GM12878 (cell line): ENCODE data around the gene ACAP2. TPM values are rescaled to one million over a fixed set of nuclear protein-coding genes. Genes with fewer than 3 reads are reported as not detected.

Experiments
- ATAC-seq: fragments of 200-7000 bp; cut with Tn5 transposase; 3 replicates; pipeline ENCODE4 v1.9.1; 2020; ENCODE audit warnings: mild to moderate bottlenecking, moderate library complexity
- BruUV-seq: library from RNA; stranded (reverse); fragments of 400-500 nt; replicated peaks from 2 replicates; lab custom pipeline; 2021; lab: Mats Ljungman, UMichigan
- CTCF ChIA-PET: fragments of 300-600 bp; sonication (Branson Sonifier 250); formaldehyde crosslinking; extraction: SDS; loops from one replicate; lab custom pipeline; 2021; ENCODE audit warnings: inconsistent platforms; lab: Yijun Ruan, JAX
- POLR2A ChIA-PET: fragments of 350-600 bp; formaldehyde crosslinking; extraction: SDS; loops from one replicate; lab custom pipeline; 2021; ENCODE audit warnings: inconsistent platforms; lab: Charles Lee
- RAD21 ChIA-PET: fragments of 300-600 bp; sonication (Branson Sonifier 250); formaldehyde crosslinking; loops from one replicate; lab custom pipeline; 2023; ENCODE audit warnings: antibody characterized with exemption; ENCODE audit not compliant: unreplicated experiment; lab: Charles Lee
- SMC1A ChIA-PET: fragments of 300-600 bp; sonication (Branson Sonifier 250); formaldehyde crosslinking; loops from one replicate; lab custom pipeline; 2023; ENCODE audit not compliant: unreplicated experiment, uncharacterized antibody; lab: Charles Lee
- DNase-seq: peaks from one replicate; pipeline ENCODE4 v3.0.0-alpha.2; 2011; ENCODE audit warnings: low read depth, low spot score
- FAIRE-seq: peaks from 3 replicates; lab custom pipeline; 2011; peaks lifted over from hg19 to GRCh38; lab: Jason Lieb, UNC
- H2AFZ ChIP-seq: 2 replicates; pipeline ENCODE4 v1.6.0; 2011; ENCODE audit warnings: low read depth, low read length, control low read depth; ENCODE audit not compliant: control insufficient read depth
- H3K27ac ChIP-seq: 2 replicates; pipeline ENCODE4 v1.5.1; 2011; ENCODE audit warnings: control low read depth; ENCODE audit not compliant: control insufficient read depth, insufficient read depth
- H3K27me3 ChIP-seq, 2 experiments: replicated peaks in 1 of 2; 2 replicates each; pipeline versions ENCODE4 v1.6.0 to v1.6.1; 2011; ENCODE audit warnings: low read length in 1 of 2; ENCODE audit not compliant: control insufficient read depth in 2 of 2, insufficient read depth in 2 of 2
- H3K36me3 ChIP-seq, 2 experiments: 2 replicates each; pipeline ENCODE4 v1.5.1; 2011; ENCODE audit warnings: low read length in 1 of 2; ENCODE audit not compliant: control insufficient read depth in 2 of 2, insufficient read depth in 2 of 2
- H3K4me1 ChIP-seq: 2 replicates; pipeline ENCODE4 v1.6.1; 2011; ENCODE audit warnings: mild to moderate bottlenecking, low read length, moderate library complexity, mixed read lengths; ENCODE audit not compliant: control insufficient read depth, insufficient read depth
- H3K4me2 ChIP-seq: 2 replicates; pipeline ENCODE4 v1.6.0; 2011; ENCODE audit warnings: control low read depth; ENCODE audit not compliant: control insufficient read depth, insufficient read depth
- H3K4me3 ChIP-seq: fragments of 200-600 bp; sonication (generic); 2 replicates; pipeline ENCODE4 v1.5.1; 2016
- H3K79me2 ChIP-seq: 2 replicates; pipeline ENCODE4 v1.6.0; 2011; ENCODE audit warnings: low read length; ENCODE audit not compliant: control insufficient read depth, insufficient read depth
- H3K9ac ChIP-seq: 2 replicates; pipeline ENCODE4 v1.8.0; 2011; ENCODE audit warnings: low read length, control low read depth, mixed read lengths; ENCODE audit not compliant: control insufficient read depth, insufficient read depth
- H3K9me3 ChIP-seq: replicated peaks from 3 replicates; pipeline ENCODE4 v1.5.1; 2011; ENCODE audit warnings: mild to moderate bottlenecking, low read length; ENCODE audit not compliant: control insufficient read depth, insufficient read depth
- H4K20me1 ChIP-seq: 2 replicates; pipeline ENCODE4 v1.6.0; 2011; ENCODE audit not compliant: control insufficient read depth, insufficient read depth
- BCLAF1 ChIP-seq: fragments of 450-650 bp; IDR thresholded peaks from 2 replicates; pipeline ENCODE4 v1.6.1; 2017; ENCODE audit warnings: antibody characterized with exemption, mild to moderate bottlenecking, moderate library complexity
- CEBPB ChIP-seq, 2 experiments: fragments of 150-350 bp in 1 of 2; IDR thresholded peaks; 2 replicates each; pipeline ENCODE4 v1.6.1; 2012 to 2014; ENCODE audit warnings: low read depth in 2 of 2, low read length in 2 of 2, borderline replicate concordance in 1 of 2, inconsistent platforms in 1 of 2
- HDGF ChIP-seq: fragments of 450-650 bp; IDR thresholded peaks from 2 replicates; pipeline ENCODE4 v1.6.1; 2016; ENCODE audit warnings: antibody characterized with exemption
- JUNB ChIP-seq: IDR thresholded peaks from 2 replicates; pipeline ENCODE4 v1.6.1; 2016; ENCODE audit warnings: antibody characterized with exemption, mild to moderate bottlenecking
- MYB ChIP-seq: fragments of 150-350 bp; IDR thresholded peaks from 2 replicates; pipeline ENCODE4 v1.6.1; 2014; ENCODE audit warnings: mild to moderate bottlenecking, low read depth, low read length, borderline replicate concordance
- MYC ChIP-seq: IDR thresholded peaks from 2 replicates; pipeline ENCODE4 v1.6.1; 2011; ENCODE audit warnings: mild to moderate bottlenecking, low read length, moderate library complexity, inconsistent platforms; ENCODE audit not compliant: insufficient read depth, insufficient replicate concordance, insufficient read length, severe bottlenecking
- PRDM15 ChIP-seq: fragments of 450-650 bp; formaldehyde crosslinking; IDR thresholded peaks from 2 replicates; pipeline ENCODE4 v1.4.0; 2020; ENCODE audit warnings: mild to moderate bottlenecking, moderate library complexity
- RBBP5 ChIP-seq: fragments of 200-600 bp; sonication (generic); conservative IDR thresholded peaks from 2 replicates; pipeline ENCODE4 v1.6.1; 2016
- RCOR1 ChIP-seq: conservative IDR thresholded peaks from 2 replicates; pipeline ENCODE4 v1.6.1; 2012; ENCODE audit warnings: low read depth, low read length, improper control_type of control experiment
- SMAD1 ChIP-seq: fragments of 450-650 bp; IDR thresholded peaks from 2 replicates; pipeline ENCODE4 v1.6.1; 2018; ENCODE audit warnings: mild to moderate bottlenecking, low read depth; ENCODE audit not compliant: partially characterized antibody
- SUPT20H ChIP-seq: IDR thresholded peaks from 2 replicates; pipeline ENCODE4 v1.6.1; 2011; ENCODE audit warnings: low read depth, mild to moderate bottlenecking, low read length, moderate library complexity, borderline replicate concordance; ENCODE audit not compliant: control insufficient read depth
- TARDBP ChIP-seq: IDR thresholded peaks from 2 replicates; pipeline ENCODE4 v1.6.1; 2016; ENCODE audit warnings: borderline replicate concordance
- TCF12 ChIP-seq: IDR thresholded peaks from 2 replicates; pipeline ENCODE4 v1.6.1; 2011; ENCODE audit warnings: low read depth, mild to moderate bottlenecking, low read length
- ZNF207 ChIP-seq: fragments of 450-650 bp; IDR thresholded peaks from 2 replicates; pipeline ENCODE4 v1.6.1; 2014; ENCODE audit warnings: antibody characterized with exemption, mild to moderate bottlenecking, borderline replicate concordance
- ZNF217 ChIP-seq: fragments of 450-650 bp; IDR thresholded peaks from 2 replicates; pipeline ENCODE4 v1.6.1; 2017; ENCODE audit warnings: antibody characterized with exemption, mild to moderate bottlenecking
- WGBS: methylation state at CpG from one replicate; pipeline ENCODE4 v1.1.6; 2016; ENCODE audit warnings: low lambda C conversion rate; ENCODE audit not compliant: insufficient replicate concordance, insufficient coverage; ENCODE audit errors: missing lambda C conversion rate; 5-methylcytosine and 5-hydroxymethylcytosine counted together
- in situ Hi-C: fragments of 300-500 bp; cut with MboI; formaldehyde crosslinking; loops from 9 replicates; pipeline ENCODE4 v1.14.3; 2018; ENCODE audit warnings: mixed read lengths
- intact Hi-C: fragments of 100-400 bp; cut with micrococcal nuclease; formaldehyde crosslinking; loops from one replicate; pipeline ENCODE4 v1.14.2; 2022; ENCODE audit not compliant: unreplicated experiment
- polyA plus RNA-seq, 11 experiments: library from polyadenylated mRNA; depleted of rRNA in 4 of 11; unstranded in 6 of 11; stranded (reverse) in 5 of 11; fragments of >200 nt; fragmentation: Nextera tagmentation in 4 of 11; fragmentation: Illumina TruSeq in 1 of 11; extraction: Ambion mirVana in 4 of 11; extraction: Trizol in 1 of 11; gene quantifications; 1 replicate in 1 of 11; 2 replicates in 10 of 11; pipeline versions ENCODE4 v1.2.1 to v1.2.3, GENCODE V29; 2011 to 2016; ENCODE audit warnings: inconsistent platforms in 2 of 11, missing spikeins in 2 of 11, low read depth in 1 of 11
- total RNA-seq, 4 experiments: library from RNA; depleted of rRNA in 3 of 4; stranded (reverse); fragments of >200 nt in 3 of 4; fragmentation: Illumina TruSeq in 1 of 4; extraction: Trizol in 1 of 4; gene quantifications; 2 replicates each; pipeline versions ENCODE4 v1.2.1 to v1.2.3, GENCODE V29; 2013 to 2021

The ACAP2 gene
- total and polyA plus RNA-seq, 10 of the 15 experiments (the other 5 are each of a cell fraction or from before 2014, with no cell fraction given) = 7.1 to 53.8 (median 35.7) TPM

DNA sequence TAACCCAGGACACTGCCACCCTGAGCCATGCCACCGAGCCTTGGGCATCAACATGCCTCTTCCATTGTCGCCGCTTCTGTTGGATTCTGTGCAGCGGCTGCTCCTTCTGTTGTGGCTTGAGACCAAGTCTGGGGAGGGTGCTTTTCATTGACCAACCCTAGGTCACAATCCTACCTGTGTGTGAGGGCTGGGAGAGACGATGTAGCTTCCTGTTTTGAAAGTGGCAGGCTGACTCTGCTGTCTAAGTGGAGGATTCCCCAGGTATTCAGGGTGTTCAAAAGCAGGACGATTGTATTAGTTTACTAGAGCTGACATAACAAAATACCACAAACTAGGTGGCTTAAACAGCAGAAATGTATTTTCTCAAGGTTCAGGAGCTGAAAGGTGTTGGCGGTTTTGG is 13.0 kb upstream of the ACAP2 start:
- CTCF ChIA-PET = no interaction called here
- H3K4me1 ChIP-seq = peaks cover 8% of the 10 kb centered on the region
- H3K4me3 ChIP-seq = no peak overlapping the region
- H3K27me3 ChIP-seq = no peaks in the 10 kb centered on the region; a peak in 1 of 4 replicates
- no peak overlapping the region for H3K4me2 ChIP-seq
- no peaks in the 10 kb centered on the region for H4K20me1 ChIP-seq
- 82% methylated on average over 7 of the region's 7 CpGs for WGBS
- no peak for FAIRE-seq
- TF ChIP-seq HDGF (no peak), MYB (no peak), BCLAF1 (no peak), TARDBP (no peak), ZNF217 (no peak), CEBPB (IDR thresholded peaks at IDR 0.05; ENCODE audit: borderline replicate concordance in 1 of 2, low read depth in 2 of 2, low read length in 2 of 2) (no peak), RCOR1 (no peak), SMAD1 (no peak), MYC (no peak), ZNF207 (no peak), TCF12 (no peak), SUPT20H (no peak), JUNB (no peak), PRDM15 (CRISPR knock-in tag) (no peak), RBBP5 (no peak)
- TF ChIP-seq, all 136 proteins: peak for 0
- H3K36me3 ChIP-seq = no peaks in the 10 kb centered on the region
- ChIA-PET RAD21 (interaction anchor here (0.6 kb wide), 1 partner anchor 55 kb away, joined by 4 read pairs; no protein-coding TSS in a partner anchor), SMC1A (no interaction called here), POLR2A (no interaction called here)
- no peak overlapping the region for H3K27ac ChIP-seq
- intact Hi-C loops (no loop called here), in situ Hi-C loops (no loop called here)
- no peaks in the 10 kb centered on the region; the same call in 2 of the 3 replicates for H3K9me3 ChIP-seq
- H3K79me2 ChIP-seq = no peaks in the 10 kb centered on the region
- no peak overlapping the region for H2AFZ ChIP-seq
- no peak overlapping the region for H3K9ac ChIP-seq
- no TSS peak for BruUV-seq
- DNase-seq (no peak), ATAC-seq (no peak)
